ENCODE results near the gene PELI3. TPM values are rescaled to one million over a fixed set of nuclear protein-coding genes. Genes with fewer than 3 reads are reported as not detected.
"Not testable (repeated sequence)": the region's sequence is repeated elsewhere in the genome, so short reads cannot be mapped to it uniquely, and the experiment has no call there.

Gene PELI3
- total and polyA plus RNA-seq, 8 donors: 3.9 to 12.9 (median 6.1) TPM

GRCh38 chr11:66457826-66458225 lies 8.9 kb upstream of the PELI3 start:
- Histone ChIP-seq H3K9me3 (peaks cover 0 to 2% of the 10 kb centered on the region in 2 donors), H3K4me1 (no peaks in the 10 kb centered on the region), H3K36me3 (no peaks in the 10 kb centered on the region), H3K4me3 (no peak overlapping the region), H3K27me3 (peaks cover 0 to 5% of the 10 kb centered on the region in 2 donors), H3K27ac (no peak overlapping the region)
- ATAC-seq: no peak
- no peak for DNase-seq
- no peak for TF ChIP-seq CTCF (IDR thresholded peaks at IDR 0.05)
- intact Hi-C loops (cut with DNase I): no loop called here

GRCh38 chr11:66459138-66459778 lies 7.4 kb upstream of the PELI3 start:
- peaks cover 0 to 4% of the 10 kb centered on the region in 2 donors for H3K27me3 ChIP-seq
- no peak overlapping the region for H3K4me3 ChIP-seq
- peaks cover 0 to 2% of the 10 kb centered on the region in 2 donors for H3K9me3 ChIP-seq
- no peak overlapping the region for H3K27ac ChIP-seq
- no peak for DNase-seq
- no peaks in the 10 kb centered on the region for H3K36me3 ChIP-seq
- no peak for ATAC-seq
- TF ChIP-seq CTCF (IDR thresholded peaks at IDR 0.05): no peak
- intact Hi-C loops (cut with DNase I): no loop called here
- no peaks in the 10 kb centered on the region for H3K4me1 ChIP-seq

GRCh38 chr11:66462010-66462409 lies 4.7 kb upstream of the PELI3 start:
- no peaks in the 10 kb centered on the region for H3K36me3 ChIP-seq
- peaks cover 0 to 2% of the 10 kb centered on the region in 2 donors for H3K9me3 ChIP-seq
- H3K4me3 ChIP-seq: no peak overlapping the region
- intact Hi-C loops (cut with DNase I): no loop called here
- no peak for TF ChIP-seq CTCF (IDR thresholded peaks at IDR 0.05)
- H3K4me1 ChIP-seq: peaks cover 0 to 8% of the 10 kb centered on the region in 2 donors
- H3K27ac ChIP-seq: no peak overlapping the region
- ATAC-seq: no peak
- H3K27me3 ChIP-seq: no peaks in the 10 kb centered on the region
- no peak for DNase-seq

- Histone ChIP-seq H3K4me3 (no peak overlapping the region), H3K9me3 (peaks cover 0 to 2% of the 10 kb centered on the region in 2 donors), H3K27ac (no peak overlapping the region), H3K27me3 (no peaks in the 10 kb centered on the region), H3K36me3 (no peaks in the 10 kb centered on the region), H3K4me1 (peaks cover 7 to 16% of the 10 kb centered on the region in 2 donors)
- DNase-seq: no peak
- TF ChIP-seq CTCF (IDR thresholded peaks at IDR 0.05): no peak
- intact Hi-C loops (cut with DNase I): no loop called here
- ATAC-seq: no peak
Observed at GRCh38 chr11:66462911-66463310, 3.8 kb upstream of the PELI3 start.

- H3K9me3 ChIP-seq; H3K4me3 ChIP-seq; H3K27me3 ChIP-seq; H3K36me3 ChIP-seq; H3K27ac ChIP-seq; ATAC-seq; intact Hi-C loops (cut with DNase I); DNase-seq: not testable (repeated sequence)
- peaks cover 9 to 22% of the 10 kb centered on the region in 2 donors for H3K4me1 ChIP-seq
Observed at GRCh38 chr11:66464116-66464515, 2.6 kb upstream of the PELI3 start.

GRCh38 chr11:66464916-66465315 lies 1.8 kb upstream of the PELI3 start:
- Histone ChIP-seq H3K4me1 (peaks cover 9 to 22% of the 10 kb centered on the region in 2 donors), H3K36me3 (no peaks in the 10 kb centered on the region), H3K27me3 (no peaks in the 10 kb centered on the region), H3K4me3 (no peak overlapping the region), H3K27ac (no peak overlapping the region), H3K9me3 (peaks cover 0 to 2% of the 10 kb centered on the region in 2 donors)
- intact Hi-C loops (cut with DNase I): no loop called here
- ATAC-seq (no peak), DNase-seq (no peak)
- TF ChIP-seq CTCF (IDR thresholded peaks at IDR 0.05): no peak
